ENCODE measurements around the gene PCBP1. TPM values are rescaled to one million over a fixed set of nuclear protein-coding genes. Genes with fewer than 3 reads are reported as not detected.

Gene PCBP1
- polyA plus RNA-seq, 2 of the 4 experiments (the other 2 are of a cell fraction): 86.8 to 304 TPM

DNA sequence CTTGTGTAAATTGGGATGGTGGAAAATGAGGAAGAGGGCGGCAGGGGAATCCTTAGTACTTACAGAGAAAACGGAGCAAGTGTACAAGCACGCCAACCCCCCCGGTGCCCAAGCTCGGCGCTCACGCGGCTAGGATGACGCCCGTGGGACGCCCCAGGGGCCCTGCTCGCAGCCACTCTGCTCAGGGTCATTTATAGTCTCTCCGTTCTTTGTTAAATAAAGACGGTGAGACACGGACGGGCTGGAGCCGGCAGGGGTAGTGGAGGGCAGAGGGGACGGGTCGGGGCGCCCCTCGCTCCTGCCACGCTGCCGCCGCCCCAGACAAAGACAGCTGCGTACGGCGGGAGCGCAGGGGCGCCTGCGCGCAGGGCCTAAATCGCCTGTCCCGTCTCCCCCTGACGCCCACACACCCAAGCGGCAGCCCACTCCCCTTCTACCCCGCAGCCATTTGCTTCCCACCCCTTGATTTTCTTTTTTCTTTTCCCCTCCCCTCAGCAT, 37.8 kb downstream of the PCBP1 start:
- H3K4me1 ChIP-seq: peaks cover 34% of the 10 kb centered on the region
- POLR2A ChIA-PET: interaction anchor here (0.7 to 3.0 kb wide), 17 partner anchors 10 to 211 kb away, joined by 3 to 156 read pairs (median 10); partner anchors contain the start of genes C2orf42, MXD1, PCBP1 and PCYOX1
- no peak for FAIRE-seq
- peak overlapping the region; percentile 96 to 99 for H3K27ac ChIP-seq
- peak overlapping the region; percentile 52 for H3K4me3 ChIP-seq
- CTCF ChIA-PET: interaction anchor here (0.6 to 3.9 kb wide), 14 partner anchors 8 to 608 kb away, joined by 3 to 18 read pairs (median 4); no protein-coding TSS in a partner anchor
- ATAC-seq: peak; percentile 83 to 86
- TF ChIP-seq, protein P1, sequence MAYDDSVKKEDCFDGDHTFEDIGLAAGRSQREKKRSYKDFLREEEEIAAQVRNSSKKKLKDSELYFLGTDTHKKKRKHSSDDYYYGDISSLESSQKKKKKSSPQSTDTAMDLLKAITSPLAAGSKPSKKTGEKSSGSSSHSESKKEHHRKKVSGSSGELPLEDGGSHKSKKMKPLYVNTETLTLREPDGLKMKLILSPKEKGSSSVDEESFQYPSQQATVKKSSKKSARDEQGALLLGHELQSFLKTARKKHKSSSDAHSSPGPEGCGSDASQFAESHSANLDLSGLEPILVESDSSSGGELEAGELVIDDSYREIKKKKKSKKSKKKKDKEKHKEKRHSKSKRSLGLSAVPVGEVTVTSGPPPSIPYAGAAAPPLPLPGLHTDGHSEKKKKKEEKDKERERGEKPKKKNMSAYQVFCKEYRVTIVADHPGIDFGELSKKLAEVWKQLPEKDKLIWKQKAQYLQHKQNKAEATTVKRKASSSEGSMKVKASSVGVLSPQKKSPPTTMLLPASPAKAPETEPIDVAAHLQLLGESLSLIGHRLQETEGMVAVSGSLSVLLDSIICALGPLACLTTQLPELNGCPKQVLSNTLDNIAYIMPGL (CRISPR knock-in tag; IDR thresholded peaks at IDR 0.05; ENCODE audit: borderline replicate concordance): peak; percentile 34; the same call in 1 of the 2 replicates
- TF ChIP-seq MAFK (IDR thresholded peaks at IDR 0.05; ENCODE audit: partially characterized antibody): no peak
- no peak for TF ChIP-seq FOSL2 (IDR thresholded peaks at IDR 0.05)
- 0 out of 2 replicates have a peak, but pooled peaks have one; percentile 9 for TF ChIP-seq FOSL2 (CRISPR knock-in tag; IDR thresholded peaks at IDR 0.05)
- TF ChIP-seq, protein P2, sequence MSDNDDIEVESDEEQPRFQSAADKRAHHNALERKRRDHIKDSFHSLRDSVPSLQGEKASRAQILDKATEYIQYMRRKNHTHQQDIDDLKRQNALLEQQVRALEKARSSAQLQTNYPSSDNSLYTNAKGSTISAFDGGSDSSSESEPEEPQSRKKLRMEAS (IDR thresholded peaks at IDR 0.05): peak; percentile 95
- TF ChIP-seq, protein P3, sequence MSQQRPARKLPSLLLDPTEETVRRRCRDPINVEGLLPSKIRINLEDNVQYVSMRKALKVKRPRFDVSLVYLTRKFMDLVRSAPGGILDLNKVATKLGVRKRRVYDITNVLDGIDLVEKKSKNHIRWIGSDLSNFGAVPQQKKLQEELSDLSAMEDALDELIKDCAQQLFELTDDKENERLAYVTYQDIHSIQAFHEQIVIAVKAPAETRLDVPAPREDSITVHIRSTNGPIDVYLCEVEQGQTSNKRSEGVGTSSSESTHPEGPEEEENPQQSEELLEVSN (IDR thresholded peaks at IDR 0.05; ENCODE audit: borderline replicate concordance, low read depth): peak; percentile 94
- TF ChIP-seq, protein P4, sequence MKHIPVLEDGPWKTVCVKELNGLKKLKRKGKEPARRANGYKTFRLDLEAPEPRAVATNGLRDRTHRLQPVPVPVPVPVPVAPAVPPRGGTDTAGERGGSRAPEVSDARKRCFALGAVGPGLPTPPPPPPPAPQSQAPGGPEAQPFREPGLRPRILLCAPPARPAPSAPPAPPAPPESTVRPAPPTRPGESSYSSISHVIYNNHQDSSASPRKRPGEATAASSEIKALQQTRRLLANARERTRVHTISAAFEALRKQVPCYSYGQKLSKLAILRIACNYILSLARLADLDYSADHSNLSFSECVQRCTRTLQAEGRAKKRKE (CRISPR knock-in tag; IDR thresholded peaks at IDR 0.05; ENCODE audit: low read depth): peak; percentile 78
- TF ChIP-seq HOXB5 (CRISPR knock-in tag; IDR thresholded peaks at IDR 0.05): peak; percentile 41; the same call in 1 of the 2 replicates
- no peak for TF ChIP-seq HDAC2 (IDR thresholded peaks at IDR 0.05)
- peak; percentile 75; the same call in 1 of the 2 replicates for TF ChIP-seq POLR2A (IDR thresholded peaks at IDR 0.05; ENCODE audit: low read length)
- TF ChIP-seq CBX2 (IDR thresholded peaks at IDR 0.05; ENCODE audit: borderline replicate concordance, low read depth): no peak
- TF ChIP-seq HOXA7 (CRISPR knock-in tag; IDR thresholded peaks at IDR 0.05): 0 out of 2 replicates have a peak, but pooled peaks have one; percentile 5
- TF ChIP-seq CHD2 (IDR thresholded peaks at IDR 0.05; ENCODE audit: low read length, partially characterized antibody): no peak
- no peak for TF ChIP-seq ZSCAN20 (CRISPR knock-in tag; IDR thresholded peaks at IDR 0.05)
- TF ChIP-seq, protein P5, sequence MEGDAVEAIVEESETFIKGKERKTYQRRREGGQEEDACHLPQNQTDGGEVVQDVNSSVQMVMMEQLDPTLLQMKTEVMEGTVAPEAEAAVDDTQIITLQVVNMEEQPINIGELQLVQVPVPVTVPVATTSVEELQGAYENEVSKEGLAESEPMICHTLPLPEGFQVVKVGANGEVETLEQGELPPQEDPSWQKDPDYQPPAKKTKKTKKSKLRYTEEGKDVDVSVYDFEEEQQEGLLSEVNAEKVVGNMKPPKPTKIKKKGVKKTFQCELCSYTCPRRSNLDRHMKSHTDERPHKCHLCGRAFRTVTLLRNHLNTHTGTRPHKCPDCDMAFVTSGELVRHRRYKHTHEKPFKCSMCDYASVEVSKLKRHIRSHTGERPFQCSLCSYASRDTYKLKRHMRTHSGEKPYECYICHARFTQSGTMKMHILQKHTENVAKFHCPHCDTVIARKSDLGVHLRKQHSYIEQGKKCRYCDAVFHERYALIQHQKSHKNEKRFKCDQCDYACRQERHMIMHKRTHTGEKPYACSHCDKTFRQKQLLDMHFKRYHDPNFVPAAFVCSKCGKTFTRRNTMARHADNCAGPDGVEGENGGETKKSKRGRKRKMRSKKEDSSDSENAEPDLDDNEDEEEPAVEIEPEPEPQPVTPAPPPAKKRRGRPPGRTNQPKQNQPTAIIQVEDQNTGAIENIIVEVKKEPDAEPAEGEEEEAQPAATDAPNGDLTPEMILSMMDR (IDR thresholded peaks at IDR 0.05): 0 out of 3 replicates have a peak, but pooled peaks have one; percentile 3
- no peak for TF ChIP-seq NR3C1 (IDR thresholded peaks at IDR 0.05)
- no peak for TF ChIP-seq NPAS2 (CRISPR knock-in tag; IDR thresholded peaks at IDR 0.05; ENCODE audit: borderline replicate concordance)
- peak; percentile 57 to 82; a peak in 3 of 5 replicates for TF ChIP-seq JUN (IDR thresholded peaks at IDR 0.05)
- TF ChIP-seq HOXB13 (CRISPR knock-in tag; IDR thresholded peaks at IDR 0.05; ENCODE audit: low read depth): peak; percentile 21; the same call in 1 of the 2 replicates
- TF ChIP-seq SMC3 (IDR thresholded peaks at IDR 0.05): 0 out of 3 replicates have a peak, but pooled peaks have one; percentile 18
- no peak for TF ChIP-seq RARB (CRISPR knock-in tag; IDR thresholded peaks at IDR 0.05)
- peak; percentile 52; the same call in 1 of the 2 replicates for TF ChIP-seq PHF8 (IDR thresholded peaks at IDR 0.05; ENCODE audit: borderline replicate concordance, low read depth)
- TF ChIP-seq, protein P6, sequence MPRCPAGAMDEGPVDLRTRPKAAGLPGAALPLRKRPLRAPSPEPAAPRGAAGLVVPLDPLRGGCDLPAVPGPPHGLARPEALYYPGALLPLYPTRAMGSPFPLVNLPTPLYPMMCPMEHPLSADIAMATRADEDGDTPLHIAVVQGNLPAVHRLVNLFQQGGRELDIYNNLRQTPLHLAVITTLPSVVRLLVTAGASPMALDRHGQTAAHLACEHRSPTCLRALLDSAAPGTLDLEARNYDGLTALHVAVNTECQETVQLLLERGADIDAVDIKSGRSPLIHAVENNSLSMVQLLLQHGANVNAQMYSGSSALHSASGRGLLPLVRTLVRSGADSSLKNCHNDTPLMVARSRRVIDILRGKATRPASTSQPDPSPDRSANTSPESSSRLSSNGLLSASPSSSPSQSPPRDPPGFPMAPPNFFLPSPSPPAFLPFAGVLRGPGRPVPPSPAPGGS (IDR thresholded peaks at IDR 0.05): peak; percentile 38; the same call in 1 of the 3 replicates
- no peak for TF ChIP-seq EHMT2 (IDR thresholded peaks at IDR 0.05; ENCODE audit: low read depth)
- TF ChIP-seq TP53 (CRISPR knock-in tag; IDR thresholded peaks at IDR 0.05): peak; percentile 76; the same call in 1 of the 2 replicates
- TF ChIP-seq, protein P7, sequence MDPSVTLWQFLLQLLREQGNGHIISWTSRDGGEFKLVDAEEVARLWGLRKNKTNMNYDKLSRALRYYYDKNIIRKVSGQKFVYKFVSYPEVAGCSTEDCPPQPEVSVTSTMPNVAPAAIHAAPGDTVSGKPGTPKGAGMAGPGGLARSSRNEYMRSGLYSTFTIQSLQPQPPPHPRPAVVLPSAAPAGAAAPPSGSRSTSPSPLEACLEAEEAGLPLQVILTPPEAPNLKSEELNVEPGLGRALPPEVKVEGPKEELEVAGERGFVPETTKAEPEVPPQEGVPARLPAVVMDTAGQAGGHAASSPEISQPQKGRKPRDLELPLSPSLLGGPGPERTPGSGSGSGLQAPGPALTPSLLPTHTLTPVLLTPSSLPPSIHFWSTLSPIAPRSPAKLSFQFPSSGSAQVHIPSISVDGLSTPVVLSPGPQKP (IDR thresholded peaks at IDR 0.05; ENCODE audit: low read depth, low read length): no peak
- TF ChIP-seq TFCP2L1 (CRISPR knock-in tag; IDR thresholded peaks at IDR 0.05): 0 out of 2 replicates have a peak, but pooled peaks have one; percentile 60
- no peak for TF ChIP-seq ZFP36 (IDR thresholded peaks at IDR 0.05; ENCODE audit: borderline replicate concordance, partially characterized antibody)
- no peak for TF ChIP-seq FOXS1 (CRISPR knock-in tag; IDR thresholded peaks at IDR 0.05)
- H3K4me2 ChIP-seq: peak overlapping the region; percentile 81
- WGBS (ENCODE audit: missing lambda C conversion rate): 2% methylated on average over 36 of the region's 36 CpGs
- H3K9me3 ChIP-seq: no peaks in the 10 kb centered on the region
- peak; percentile 70 to 71 for DNase-seq (ENCODE audit: low read depth in 1 of 2, low spot score in 1 of 2)

Measured in A549 (cell line).